ENCODE measurements around the gene APOL4. TPM values are rescaled to one million over a fixed set of nuclear protein-coding genes. Genes with fewer than 3 reads are reported as not detected.
A peak's percentile ranks its signal among the peaks of the same experiment; 100 is the strongest.

APOL4 gene
- total RNA-seq, 1 donor from 2014 or later = not detected

DNA sequence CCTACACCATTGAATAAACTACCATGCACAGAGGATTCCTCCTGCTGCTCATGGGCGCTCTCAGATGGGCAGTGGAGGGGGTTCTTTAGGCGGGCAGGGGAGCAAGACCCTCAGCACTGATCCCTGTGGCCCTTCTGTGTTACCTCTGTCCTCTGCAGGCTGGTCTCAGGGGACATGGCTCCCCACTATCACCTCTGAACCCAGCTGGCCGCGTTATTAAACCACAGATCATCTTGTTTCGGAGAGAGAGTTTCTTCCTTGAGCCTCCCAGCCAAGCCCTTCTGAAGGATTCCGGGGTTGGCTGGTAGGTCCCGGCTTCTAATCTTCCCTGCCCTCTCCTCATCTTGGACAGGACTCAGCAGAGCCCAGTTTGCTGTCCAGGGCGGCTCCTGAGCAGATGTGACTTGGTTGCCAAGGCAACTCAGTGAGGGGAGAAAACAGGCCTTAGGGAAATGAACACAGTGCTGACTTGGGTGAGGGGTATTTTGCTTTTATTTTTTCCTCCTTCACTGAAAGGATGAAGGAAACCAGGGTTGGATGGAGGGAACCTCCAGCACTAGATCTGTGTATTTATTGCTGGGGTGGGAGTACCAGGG is 54.3 kb downstream of the APOL4 start:
- Histone ChIP-seq H3K27me3 (ENCODE audit: insufficient read depth, low read length) (peaks cover 14% of the 10 kb centered on the region), H3K27ac (ENCODE audit: low read depth, low read length) (no peak overlapping the region), H3K9ac (ENCODE audit: low read length) (no peak overlapping the region), H3K4me2 (ENCODE audit: low read length) (no peak overlapping the region), H3K79me2 (ENCODE audit: insufficient read depth, low read length) (no peaks in the 10 kb centered on the region), H4K20me1 (ENCODE audit: insufficient read depth, low read length) (no peaks in the 10 kb centered on the region), H3K36me3 (ENCODE audit: insufficient read depth, low read length) (no peaks in the 10 kb centered on the region), H3K4me3 (ENCODE audit: insufficient read depth, low read depth, low read length) (no peak overlapping the region), H2AFZ (ENCODE audit: low read depth, low read length) (no peak overlapping the region), H3K9me3 (ENCODE audit: insufficient read depth, low read depth, low read length) (no peaks in the 10 kb centered on the region), H3K4me1 (ENCODE audit: insufficient read depth, low read length) (no peaks in the 10 kb centered on the region)
- Mint-ChIP-seq H3K27me3 (ENCODE audit: low read depth, unreplicated experiment) (peaks cover 17% of the 10 kb centered on the region), H3K4me1 (ENCODE audit: low read depth, unreplicated experiment) (peaks cover 10% of the 10 kb centered on the region), H3K9me3 (ENCODE audit: unreplicated experiment) (peaks cover 10% of the 10 kb centered on the region), H3K4me3 (ENCODE audit: unreplicated experiment) (no peak overlapping the region), H3K27ac (ENCODE audit: unreplicated experiment) (no peak overlapping the region), H3K36me3 (ENCODE audit: low read depth, unreplicated experiment) (no peaks in the 10 kb centered on the region)
- TF ChIP-seq, protein P1, sequence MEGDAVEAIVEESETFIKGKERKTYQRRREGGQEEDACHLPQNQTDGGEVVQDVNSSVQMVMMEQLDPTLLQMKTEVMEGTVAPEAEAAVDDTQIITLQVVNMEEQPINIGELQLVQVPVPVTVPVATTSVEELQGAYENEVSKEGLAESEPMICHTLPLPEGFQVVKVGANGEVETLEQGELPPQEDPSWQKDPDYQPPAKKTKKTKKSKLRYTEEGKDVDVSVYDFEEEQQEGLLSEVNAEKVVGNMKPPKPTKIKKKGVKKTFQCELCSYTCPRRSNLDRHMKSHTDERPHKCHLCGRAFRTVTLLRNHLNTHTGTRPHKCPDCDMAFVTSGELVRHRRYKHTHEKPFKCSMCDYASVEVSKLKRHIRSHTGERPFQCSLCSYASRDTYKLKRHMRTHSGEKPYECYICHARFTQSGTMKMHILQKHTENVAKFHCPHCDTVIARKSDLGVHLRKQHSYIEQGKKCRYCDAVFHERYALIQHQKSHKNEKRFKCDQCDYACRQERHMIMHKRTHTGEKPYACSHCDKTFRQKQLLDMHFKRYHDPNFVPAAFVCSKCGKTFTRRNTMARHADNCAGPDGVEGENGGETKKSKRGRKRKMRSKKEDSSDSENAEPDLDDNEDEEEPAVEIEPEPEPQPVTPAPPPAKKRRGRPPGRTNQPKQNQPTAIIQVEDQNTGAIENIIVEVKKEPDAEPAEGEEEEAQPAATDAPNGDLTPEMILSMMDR (IDR thresholded peaks at IDR 0.05; ENCODE audit: insufficient read depth, low read depth, low read length) = no peak
- no peak for TF ChIP-seq EZH2 (IDR thresholded peaks at IDR 0.05; ENCODE audit: insufficient read depth, low read length)
- FAIRE-seq = no peak
- no peak for DNase-seq (ENCODE audit: low read depth)

DNA sequence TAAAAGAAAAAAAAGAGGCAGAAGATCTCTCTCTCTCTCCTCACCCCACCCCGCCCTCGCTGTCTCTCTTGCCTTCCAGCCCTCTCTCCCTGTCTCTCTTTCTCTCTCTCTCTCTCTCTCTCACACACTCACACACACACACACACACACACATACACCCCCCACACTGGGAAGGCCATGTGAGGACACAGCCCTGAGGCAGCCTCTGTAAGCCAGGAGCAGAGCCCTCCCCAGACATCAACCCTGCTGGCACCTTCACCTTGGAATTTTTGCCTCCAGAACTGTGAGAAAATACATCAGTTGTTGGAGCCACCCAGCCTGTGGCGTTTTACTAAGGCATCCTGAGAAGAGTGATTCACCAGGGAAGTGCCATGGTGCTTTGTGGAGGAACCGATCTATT is 55.7 kb downstream of the APOL4 start:
- Histone ChIP-seq H3K4me1 (ENCODE audit: insufficient read depth, low read length) (no peaks in the 10 kb centered on the region), H3K79me2 (ENCODE audit: insufficient read depth, low read length) (no peaks in the 10 kb centered on the region), H4K20me1 (ENCODE audit: insufficient read depth, low read length) (no peaks in the 10 kb centered on the region), H3K36me3 (ENCODE audit: insufficient read depth, low read length) (no peaks in the 10 kb centered on the region), H3K27me3 (ENCODE audit: insufficient read depth, low read length) (peaks cover 22% of the 10 kb centered on the region), H3K27ac (ENCODE audit: low read depth, low read length) (no peak overlapping the region), H3K9ac (ENCODE audit: low read length) (no peak overlapping the region), H2AFZ (ENCODE audit: low read depth, low read length) (no peak overlapping the region), H3K4me2 (ENCODE audit: low read length) (no peak overlapping the region), H3K9me3 (ENCODE audit: insufficient read depth, low read depth, low read length) (no peaks in the 10 kb centered on the region), H3K4me3 (ENCODE audit: insufficient read depth, low read depth, low read length) (no peak overlapping the region)
- Mint-ChIP-seq H3K4me3 (ENCODE audit: unreplicated experiment) (no peak overlapping the region), H3K27me3 (ENCODE audit: low read depth, unreplicated experiment) (peaks cover 23% of the 10 kb centered on the region), H3K9me3 (ENCODE audit: unreplicated experiment) (peaks cover 3% of the 10 kb centered on the region), H3K4me1 (ENCODE audit: low read depth, unreplicated experiment) (peaks cover 10% of the 10 kb centered on the region), H3K36me3 (ENCODE audit: low read depth, unreplicated experiment) (no peaks in the 10 kb centered on the region), H3K27ac (ENCODE audit: unreplicated experiment) (no peak overlapping the region)
- DNase-seq (ENCODE audit: low read depth) (no peak), FAIRE-seq (peak; percentile 5)
- TF ChIP-seq EZH2 (IDR thresholded peaks at IDR 0.05; ENCODE audit: insufficient read depth, low read length) = no peak
- TF ChIP-seq, protein P1 (IDR thresholded peaks at IDR 0.05; ENCODE audit: insufficient read depth, low read depth, low read length) = no peak

DNA sequence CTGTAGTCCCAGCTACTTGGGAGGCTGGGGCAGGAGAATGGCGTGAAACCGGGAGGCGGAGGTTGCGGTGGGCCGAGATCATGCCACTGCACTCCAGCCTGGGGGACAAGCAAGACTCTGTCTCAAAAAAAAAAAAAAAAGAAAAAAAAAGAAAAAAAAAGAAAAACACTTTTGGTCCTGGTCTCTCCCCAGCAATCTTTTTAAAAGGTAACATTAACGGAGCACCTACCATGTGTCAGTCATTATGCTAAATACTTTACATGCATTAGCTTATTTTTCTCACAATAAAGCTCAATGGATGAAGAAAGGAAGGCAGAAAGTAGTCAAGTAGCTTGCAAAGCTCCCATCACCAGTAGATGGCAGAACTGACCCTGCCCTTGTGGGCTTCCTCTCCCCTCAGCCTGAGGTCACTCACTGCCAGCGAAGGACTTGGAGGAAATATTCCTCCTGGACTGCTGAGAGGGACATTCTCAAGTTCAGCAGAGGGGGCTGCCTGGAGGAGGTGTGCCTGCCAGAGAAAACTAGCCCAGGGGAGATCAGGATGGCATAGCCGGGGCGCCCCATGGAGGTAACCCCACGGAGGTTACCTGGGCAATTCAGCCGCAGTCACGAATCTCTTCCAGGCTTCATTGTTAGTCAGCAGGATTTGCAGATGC is 56.6 kb downstream of the APOL4 start:
- DNase-seq (ENCODE audit: low read depth) (peak; percentile 46), FAIRE-seq (peak; percentile 100)
- peak overlapping the region; percentile 12 for H3K4me2 ChIP-seq (ENCODE audit: low read length)
- no peaks in the 10 kb centered on the region for H3K36me3 ChIP-seq (ENCODE audit: insufficient read depth, low read length)
- H3K27me3 ChIP-seq (ENCODE audit: insufficient read depth, low read length) = peaks cover 18% of the 10 kb centered on the region
- Mint-ChIP-seq H3K27me3 (ENCODE audit: low read depth, unreplicated experiment) (peaks cover 27% of the 10 kb centered on the region), H3K4me3 (ENCODE audit: unreplicated experiment) (no peak overlapping the region), H3K4me1 (ENCODE audit: low read depth, unreplicated experiment) (peaks cover 10% of the 10 kb centered on the region), H3K36me3 (ENCODE audit: low read depth, unreplicated experiment) (peaks cover 2% of the 10 kb centered on the region), H3K27ac (ENCODE audit: unreplicated experiment) (peak overlapping the region; percentile 34), H3K9me3 (ENCODE audit: unreplicated experiment) (peaks cover 2% of the 10 kb centered on the region)
- H3K9me3 ChIP-seq (ENCODE audit: insufficient read depth, low read depth, low read length) = no peaks in the 10 kb centered on the region
- no peak overlapping the region for H3K27ac ChIP-seq (ENCODE audit: low read depth, low read length)
- no peaks in the 10 kb centered on the region for H3K4me1 ChIP-seq (ENCODE audit: insufficient read depth, low read length)
- TF ChIP-seq, protein P1 (IDR thresholded peaks at IDR 0.05; ENCODE audit: insufficient read depth, low read depth, low read length) = peak; percentile 85
- TF ChIP-seq EZH2 (IDR thresholded peaks at IDR 0.05; ENCODE audit: insufficient read depth, low read length) = no peak
- H3K4me3 ChIP-seq (ENCODE audit: insufficient read depth, low read depth, low read length) = no peak overlapping the region
- no peak overlapping the region for H3K9ac ChIP-seq (ENCODE audit: low read length)
- no peaks in the 10 kb centered on the region for H4K20me1 ChIP-seq (ENCODE audit: insufficient read depth, low read length)
- H2AFZ ChIP-seq (ENCODE audit: low read depth, low read length) = peak overlapping the region; percentile 3
- no peaks in the 10 kb centered on the region for H3K79me2 ChIP-seq (ENCODE audit: insufficient read depth, low read length)

Data from astrocyte (in vitro differentiated cells and primary cell).